SH-SY5Y (cell line): ENCODE measurements around the gene GALNTL6.

Experiments used
- GATA2 ChIP-seq: IDR thresholded peaks from 2 replicates; pipeline ENCODE4 v1.6.1; 2011; ENCODE audit warnings: mild to moderate bottlenecking, low read depth, low read length
- GATA3 ChIP-seq: IDR thresholded peaks from 2 replicates; pipeline ENCODE4 v1.6.1; 2011; ENCODE audit warnings: low read depth, mild to moderate bottlenecking, low read length, moderate library complexity

The GALNTL6 gene

GRCh38 chr4:172362569-172362968 lies 549.4 kb downstream of the GALNTL6 start:
- no peak for TF ChIP-seq GATA3
- TF ChIP-seq GATA2 = no peak

GRCh38 chr4:172369471-172369959 lies 556.3 kb downstream of the GALNTL6 start:
- TF ChIP-seq GATA3 (no peak), GATA2 (no peak)

GRCh38 chr4:172377486-172378140 lies 564.4 kb downstream of the GALNTL6 start:
- TF ChIP-seq GATA3 = no peak
- no peak for TF ChIP-seq GATA2

- TF ChIP-seq GATA3 = no peak
- no peak for TF ChIP-seq GATA2
Measured at GRCh38 chr4:172379834-172380233, 566.6 kb downstream of the GALNTL6 start.

GRCh38 chr4:172390331-172390730 lies 577.1 kb downstream of the GALNTL6 start:
- no peak for TF ChIP-seq GATA2
- no peak for TF ChIP-seq GATA3

GRCh38 chr4:172392741-172393140 lies 579.5 kb downstream of the GALNTL6 start:
- TF ChIP-seq GATA3 = no peak
- no peak for TF ChIP-seq GATA2

- TF ChIP-seq GATA2 (peak; percentile 16; the same call in 1 of the 2 replicates), GATA3 (no peak)
Measured at GRCh38 chr4:172393220-172393619, 580.0 kb downstream of the GALNTL6 start.

GRCh38 chr4:172404676-172405075 lies 591.5 kb downstream of the GALNTL6 start:
- no peak for TF ChIP-seq GATA2
- no peak for TF ChIP-seq GATA3

- TF ChIP-seq GATA3 = no peak
- no peak for TF ChIP-seq GATA2
Measured at GRCh38 chr4:172410363-172410762, 597.2 kb downstream of the GALNTL6 start.

- TF ChIP-seq GATA3 = peak; percentile 78
- TF ChIP-seq GATA2 = peak; percentile 58
Measured at GRCh38 chr4:172411149-172411548, 597.9 kb downstream of the GALNTL6 start.

- no peak for TF ChIP-seq GATA2
- TF ChIP-seq GATA3 = no peak
Measured at GRCh38 chr4:172412851-172413580, 599.8 kb downstream of the GALNTL6 start.

GRCh38 chr4:172480471-172480870 lies 667.3 kb downstream of the GALNTL6 start:
- no peak for TF ChIP-seq GATA3
- no peak for TF ChIP-seq GATA2

- no peak for TF ChIP-seq GATA2
- TF ChIP-seq GATA3 = no peak
Measured at GRCh38 chr4:172481802-172482508, 668.8 kb downstream of the GALNTL6 start.

GRCh38 chr4:172485007-172485406 lies 671.8 kb downstream of the GALNTL6 start:
- TF ChIP-seq GATA3 = no peak
- TF ChIP-seq GATA2 = no peak
